ENCODE measurements around the gene B9D1. TPM values are rescaled to one million over a fixed set of nuclear protein-coding genes. Genes with fewer than 3 reads are reported as not detected.
A peak's percentile ranks its signal among the peaks of the same experiment; 100 is the strongest.

Gene B9D1
- total RNA-seq, 3 donors from 2014 or later: 14.4 to 29.2 (median 28.4) TPM

GRCh38 chr17:19313746-19314651 lies 48.5 kb downstream of the B9D1 start:
- Histone ChIP-seq H3K9me3 (no peaks in the 10 kb centered on the region), H3K4me1 (no peaks in the 10 kb centered on the region), H3K36me3 (no peaks in the 10 kb centered on the region), H3K27me3 (no peaks in the 10 kb centered on the region), H3K4me3 (no peak overlapping the region), H3K27ac (peak overlapping the region in 1 of 2 donors; percentile 52)
- DNase-seq (ENCODE audit: low spot score in 2 of 2): no peak
- intact Hi-C loops (cut with DNase I; ENCODE audit: low total_unique reads): no loop called here
- TF ChIP-seq POLR2A (IDR thresholded peaks at IDR 0.05): no peak
- no peak for TF ChIP-seq CTCF (IDR thresholded peaks at IDR 0.05)
- no peak for TF ChIP-seq POLR2AphosphoS5 (IDR thresholded peaks at IDR 0.05)

GRCh38 chr17:19313066-19313745 lies 49.3 kb downstream of the B9D1 start:
- Histone ChIP-seq H3K4me3 (no peak overlapping the region), H3K36me3 (no peaks in the 10 kb centered on the region), H3K27me3 (no peaks in the 10 kb centered on the region), H3K4me1 (no peaks in the 10 kb centered on the region), H3K9me3 (no peaks in the 10 kb centered on the region), H3K27ac (no peak overlapping the region)
- no peak for DNase-seq (ENCODE audit: low spot score in 2 of 2)
- no peak for TF ChIP-seq POLR2AphosphoS5 (IDR thresholded peaks at IDR 0.05)
- intact Hi-C loops (cut with DNase I; ENCODE audit: low total_unique reads): no loop called here

- intact Hi-C loops (cut with DNase I; ENCODE audit: low total_unique reads): no loop called here
- Histone ChIP-seq H3K36me3 (no peaks in the 10 kb centered on the region), H3K27me3 (no peaks in the 10 kb centered on the region), H3K4me3 (no peak overlapping the region), H3K4me1 (no peaks in the 10 kb centered on the region), H3K9me3 (no peaks in the 10 kb centered on the region), H3K27ac (no peak overlapping the region)
- TF ChIP-seq CTCF (IDR thresholded peaks at IDR 0.05): no peak
- no peak for TF ChIP-seq POLR2AphosphoS5 (IDR thresholded peaks at IDR 0.05)
- TF ChIP-seq POLR2A (IDR thresholded peaks at IDR 0.05): no peak
- no peak for DNase-seq (ENCODE audit: low spot score in 2 of 2)
Observed at GRCh38 chr17:19312406-19312805, 50.1 kb downstream of the B9D1 start.

GRCh38 chr17:19311421-19312215 lies 50.9 kb downstream of the B9D1 start:
- Histone ChIP-seq H3K4me1 (no peaks in the 10 kb centered on the region), H3K4me3 (no peak overlapping the region), H3K9me3 (no peaks in the 10 kb centered on the region), H3K27me3 (no peaks in the 10 kb centered on the region), H3K36me3 (no peaks in the 10 kb centered on the region), H3K27ac (peak overlapping the region in 1 of 2 donors; percentile 9)
- DNase-seq (ENCODE audit: low spot score in 2 of 2): no peak
- intact Hi-C loops (cut with DNase I; ENCODE audit: low total_unique reads): no loop called here
- TF ChIP-seq POLR2AphosphoS5 (IDR thresholded peaks at IDR 0.05): no peak
- no peak for TF ChIP-seq CTCF (IDR thresholded peaks at IDR 0.05)
- no peak for TF ChIP-seq POLR2A (IDR thresholded peaks at IDR 0.05)

GRCh38 chr17:19311016-19311415 lies 51.5 kb downstream of the B9D1 start:
- intact Hi-C loops (cut with DNase I; ENCODE audit: low total_unique reads): no loop called here
- H3K36me3 ChIP-seq: no peaks in the 10 kb centered on the region
- H3K27ac ChIP-seq: no peak overlapping the region
- no peak overlapping the region for H3K4me3 ChIP-seq
- H3K27me3 ChIP-seq: no peaks in the 10 kb centered on the region
- no peaks in the 10 kb centered on the region for H3K4me1 ChIP-seq
- no peaks in the 10 kb centered on the region for H3K9me3 ChIP-seq
- no peak for TF ChIP-seq POLR2AphosphoS5 (IDR thresholded peaks at IDR 0.05)
- no peak for TF ChIP-seq CTCF (IDR thresholded peaks at IDR 0.05)
- no peak for TF ChIP-seq POLR2A (IDR thresholded peaks at IDR 0.05)
- DNase-seq (ENCODE audit: low spot score in 2 of 2): no peak
